GM21526 (cell line): ENCODE data around the gene CEL.
A peak's percentile ranks its signal among the peaks of the same experiment; 100 is the strongest.
"Not testable (repeated sequence)": the region's sequence is repeated elsewhere in the genome, so short reads cannot be mapped to it uniquely, and the experiment has no call there.

ENCODE experiments used
- ATAC-seq: cut with Tn5 transposase; IDR thresholded peaks from one replicate; pipeline ENCODE4 v1.9.1; 2021; ENCODE audit warnings: moderate library complexity; ENCODE audit not compliant: unreplicated experiment, low FRiP score

Gene CEL

DNA sequence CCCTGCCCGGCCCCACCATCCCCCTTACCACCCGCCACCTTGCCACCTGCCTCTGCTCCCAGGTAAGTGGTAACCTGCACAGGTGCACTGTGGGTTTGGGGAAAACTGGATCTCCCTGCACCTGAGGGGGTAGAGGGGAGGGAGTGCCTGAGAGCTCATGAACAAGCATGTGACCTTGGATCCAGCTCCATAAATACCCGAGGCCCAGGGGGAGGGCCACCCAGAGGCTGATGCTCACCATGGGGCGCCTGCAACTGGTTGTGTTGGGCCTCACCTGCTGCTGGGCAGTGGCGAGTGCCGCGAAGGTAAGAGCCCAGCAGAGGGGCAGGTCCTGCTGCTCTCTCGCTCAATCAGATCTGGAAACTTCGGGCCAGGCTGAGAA, at the start of gene CEL:
TSS of gene CEL (plus strand) at position 218 of the 382 bp plus-strand sequence. CDS start at position 240, 22 bp downstream.
- ATAC-seq = not testable (repeated sequence)

DNA sequence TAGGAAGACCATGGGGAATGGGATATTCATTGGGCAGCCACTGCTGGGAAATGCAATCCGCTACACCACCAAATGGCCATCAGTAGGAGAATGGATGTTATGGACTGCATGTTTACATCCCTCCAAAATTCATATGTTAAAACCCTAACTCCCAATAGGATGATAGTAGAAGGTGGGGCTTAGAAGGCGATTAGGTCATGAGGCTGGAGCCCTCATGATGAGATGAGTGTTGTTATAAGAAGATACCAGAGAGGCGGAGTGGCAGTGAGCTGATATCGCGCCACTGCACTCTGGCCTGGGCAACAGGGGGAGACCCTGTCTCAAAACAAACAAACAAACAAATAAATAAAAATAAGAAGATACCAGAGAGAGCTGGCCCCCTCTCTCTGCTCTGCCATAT, 47.1 kb upstream of the CEL start:
- no peak for ATAC-seq

DNA sequence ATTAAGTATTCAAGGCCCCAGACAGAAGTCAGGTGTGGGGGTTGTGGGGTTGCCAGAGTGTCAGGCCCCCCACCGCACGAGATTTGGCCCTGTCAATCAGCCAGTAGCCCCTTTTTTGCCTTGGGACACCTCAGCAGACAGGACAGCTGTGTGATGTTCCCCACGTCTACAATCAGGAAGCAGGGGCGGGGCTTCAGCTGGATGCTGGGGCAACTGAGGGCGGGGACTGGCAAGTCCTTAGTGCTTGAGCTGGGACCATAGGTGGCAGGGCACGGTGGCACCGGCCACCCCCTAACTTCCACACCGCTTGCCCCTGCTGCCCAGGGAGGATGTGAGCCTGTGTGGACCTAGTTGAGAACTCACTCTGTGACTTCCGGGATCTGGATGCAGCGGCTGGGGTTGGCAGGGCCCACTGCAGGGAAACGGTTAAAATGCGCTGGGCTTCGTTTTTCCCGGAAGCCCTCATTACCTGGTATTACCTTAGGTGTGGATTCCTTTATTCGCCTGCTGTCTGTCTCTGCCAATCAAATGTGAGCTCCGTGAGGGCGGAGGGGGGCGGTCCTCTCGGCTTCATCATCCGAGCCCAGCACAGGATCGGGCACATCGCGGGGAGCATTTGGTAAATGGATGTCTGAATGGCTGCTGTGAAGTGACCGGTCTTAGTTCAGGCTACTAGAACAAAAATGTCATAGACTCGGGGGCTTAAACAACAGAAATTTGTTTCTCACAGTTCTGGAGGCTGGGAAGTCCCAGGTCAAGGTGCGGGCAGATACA, 38.5 kb upstream of the CEL start:
- no peak for ATAC-seq

DNA sequence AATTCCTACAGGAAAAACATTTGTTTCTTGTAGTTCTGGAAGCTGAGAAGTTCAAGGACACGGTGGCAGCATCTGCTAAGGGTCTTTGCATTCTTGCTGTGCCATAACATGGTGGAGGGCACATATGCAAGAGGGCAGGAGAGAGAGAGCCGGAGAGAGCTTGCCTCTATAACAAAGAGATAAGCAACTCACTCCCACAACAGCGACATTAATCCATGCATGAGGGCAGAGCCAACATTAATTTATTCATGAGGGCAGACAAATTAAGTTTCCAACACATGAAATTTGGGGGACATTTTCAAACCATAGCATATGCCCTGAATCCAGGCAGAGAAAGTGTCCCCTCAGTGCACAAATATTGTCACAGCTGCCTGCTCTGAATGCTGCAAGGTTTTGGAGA, 35.4 kb upstream of the CEL start:
- no peak for ATAC-seq

DNA sequence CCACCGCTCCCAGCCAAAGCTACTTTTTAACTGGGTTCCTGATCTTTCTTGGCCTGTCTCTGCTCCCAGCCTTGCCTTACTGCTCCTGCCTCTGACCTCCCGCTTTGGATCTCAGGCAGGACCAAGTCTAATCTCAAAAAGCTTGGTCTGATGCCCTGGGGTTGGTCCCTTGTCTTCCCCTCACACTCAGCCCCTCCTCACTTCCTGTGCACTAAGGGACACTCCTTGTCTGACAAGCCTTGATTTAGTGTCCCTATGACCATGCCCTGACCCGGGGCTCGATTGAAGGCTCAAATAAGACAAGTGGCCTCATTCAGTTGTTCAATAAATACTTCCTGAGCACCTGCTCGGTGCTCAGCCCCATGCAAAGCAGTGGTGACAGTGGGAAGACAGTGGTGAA, 34.6 kb upstream of the CEL start:
- ATAC-seq = no peak

DNA sequence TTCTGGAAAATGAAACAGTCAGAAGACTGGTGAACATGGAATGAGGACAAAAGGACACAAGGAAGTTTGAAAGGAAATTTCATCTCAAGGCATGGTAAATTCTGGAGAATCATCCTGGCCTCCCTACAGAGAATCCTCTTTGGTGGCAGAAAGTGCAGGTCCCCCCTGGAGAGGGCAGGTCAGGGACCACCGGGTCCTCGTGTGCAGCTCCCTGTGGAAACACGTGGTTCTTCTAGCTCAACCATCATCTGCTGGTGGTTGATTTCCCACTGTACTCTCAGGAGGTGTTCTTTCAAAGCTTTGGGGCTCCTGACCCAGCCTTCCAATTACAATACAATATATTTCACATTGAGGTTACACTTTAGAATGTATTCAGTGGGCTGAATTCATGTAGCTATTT, 33.6 kb upstream of the CEL start:
- no peak for ATAC-seq

DNA sequence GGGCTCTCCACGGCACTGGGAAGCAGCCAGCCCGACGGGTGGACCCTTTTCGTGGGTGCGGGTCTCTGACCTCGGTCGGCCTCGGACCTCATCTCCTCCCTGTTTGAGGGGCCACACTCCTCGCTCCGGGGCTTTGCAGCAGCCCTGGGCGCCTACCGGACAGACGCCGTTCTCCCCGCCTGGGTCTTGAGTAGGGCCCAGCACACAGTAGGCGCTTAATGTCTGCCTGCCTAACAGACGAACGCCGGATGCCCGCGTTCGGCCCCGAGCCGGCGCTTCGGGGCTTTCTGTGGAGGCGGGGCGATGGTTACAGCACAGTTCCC, 31.8 kb upstream of the CEL start:
- ATAC-seq = peak; percentile 13

DNA sequence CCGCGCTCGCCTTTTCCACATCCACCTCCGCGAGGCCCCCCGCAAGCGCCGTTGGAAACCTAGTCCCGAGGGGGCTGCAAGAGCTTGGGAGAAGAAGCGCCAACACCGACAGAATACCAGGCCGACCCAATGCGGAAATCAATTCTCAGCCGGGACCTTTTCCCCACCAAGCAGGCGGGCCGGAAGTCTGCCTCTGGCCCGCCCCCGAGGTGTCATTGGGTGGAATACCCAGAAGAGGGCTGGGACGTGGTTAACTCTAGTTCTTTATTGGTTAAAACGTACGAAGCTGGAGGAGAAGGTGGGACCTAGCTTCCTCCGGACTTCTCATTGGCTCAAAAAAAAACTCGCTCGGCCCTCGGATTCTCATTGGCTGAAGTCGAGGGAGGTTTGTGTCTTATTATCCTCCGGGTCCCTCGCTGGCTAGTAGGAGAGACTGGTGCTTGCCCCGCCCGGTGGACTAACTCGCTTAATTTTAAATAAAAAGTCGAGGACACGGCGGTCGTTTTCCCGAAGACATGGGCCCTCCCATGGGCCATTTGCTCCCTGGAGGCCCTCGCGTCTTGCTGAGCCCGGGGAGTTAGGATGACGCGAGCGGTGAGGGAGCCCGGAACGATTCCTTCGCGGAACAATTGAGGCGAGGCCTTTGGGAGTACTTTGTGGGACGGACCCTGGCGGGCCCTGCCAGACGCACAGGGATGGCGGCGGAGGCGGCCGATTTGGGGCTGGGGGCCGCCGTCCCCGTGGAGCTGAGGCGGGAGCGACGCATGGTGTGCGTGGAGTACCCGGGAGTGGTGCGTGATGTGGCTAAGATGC, 31.3 kb upstream of the CEL start, which contains the start of gene GTF3C5:
TSS of gene GTF3C5 (plus strand) at position 681 of the 813 bp plus-strand sequence. CDS start at position 696, 15 bp downstream.
- ATAC-seq = peak; percentile 91

DNA sequence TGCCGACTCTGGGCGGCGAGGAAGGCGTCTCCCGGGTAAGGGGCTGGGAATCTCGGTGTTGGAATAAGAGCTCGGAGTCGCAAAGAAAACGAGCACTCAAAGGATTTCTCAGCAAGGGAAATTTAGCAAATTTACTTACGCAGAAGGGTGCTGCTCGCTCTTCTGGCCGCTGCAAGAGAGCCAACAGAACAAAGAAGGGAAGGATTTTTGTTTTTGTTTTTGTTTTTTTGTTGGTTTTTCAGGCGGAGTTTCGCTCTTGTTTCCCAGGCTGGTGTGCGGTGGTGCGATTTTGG, 30.7 kb upstream of the CEL start:
- ATAC-seq = no peak

DNA sequence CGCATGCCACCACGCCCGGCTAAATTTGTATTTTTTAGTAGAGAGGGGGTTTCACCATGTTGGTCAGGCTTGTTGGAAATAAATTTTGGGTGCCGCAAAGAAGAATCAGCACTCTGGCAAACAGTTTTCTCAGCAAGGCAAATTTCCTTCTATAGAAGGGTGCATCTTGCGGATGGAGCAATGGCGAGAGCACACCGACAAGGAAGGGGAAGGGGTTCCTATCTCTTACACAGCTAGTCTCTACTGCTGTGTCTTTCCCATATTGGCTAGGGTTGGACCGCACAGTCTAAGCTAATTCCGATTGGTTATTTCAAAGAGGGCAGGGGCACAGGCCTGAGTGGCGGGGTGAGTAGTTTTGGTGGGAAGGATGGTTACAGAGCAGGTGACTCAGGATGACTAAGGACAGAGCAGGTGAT, 30.3 kb upstream of the CEL start:
- no peak for ATAC-seq

DNA sequence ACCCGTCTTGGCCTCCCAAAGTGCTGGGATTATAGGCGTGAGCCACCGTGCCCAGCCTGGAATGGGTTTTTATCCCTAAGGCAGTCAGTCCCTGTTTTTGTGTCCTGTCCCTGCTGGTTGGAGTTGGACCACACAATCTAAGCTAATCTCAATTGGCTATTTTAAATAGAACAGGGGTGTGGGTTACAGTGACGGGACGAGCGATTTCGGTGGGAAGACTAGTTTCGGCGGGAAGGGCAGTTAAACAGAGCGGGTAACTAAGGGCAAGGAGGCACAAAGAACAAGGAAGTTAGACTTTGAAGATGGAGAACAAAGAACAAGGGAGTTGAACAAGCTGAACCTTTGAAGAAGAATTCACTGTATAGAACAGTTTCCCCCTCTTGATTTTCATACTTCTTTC, 29.6 kb upstream of the CEL start:
- no peak for ATAC-seq

DNA sequence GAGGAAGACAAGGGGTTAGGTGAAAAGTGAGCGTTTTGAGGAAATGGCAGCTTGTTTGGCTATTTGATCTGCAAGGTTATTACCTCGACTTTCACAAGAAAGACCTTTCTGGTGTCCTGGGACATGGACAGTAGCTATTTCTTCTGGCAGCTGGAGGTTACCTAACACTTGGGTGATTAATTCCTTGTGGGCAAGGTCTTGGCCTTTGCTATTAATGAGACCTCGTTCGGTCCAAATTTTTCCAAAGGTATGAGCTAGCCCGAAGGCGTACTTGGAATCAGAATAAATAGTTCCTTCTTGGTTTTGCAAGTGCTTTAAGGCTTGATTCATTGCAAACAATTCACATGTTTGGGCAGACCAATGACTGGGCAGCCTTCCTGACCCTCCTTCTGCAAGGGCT, 26.1 kb upstream of the CEL start:
- no peak for ATAC-seq

DNA sequence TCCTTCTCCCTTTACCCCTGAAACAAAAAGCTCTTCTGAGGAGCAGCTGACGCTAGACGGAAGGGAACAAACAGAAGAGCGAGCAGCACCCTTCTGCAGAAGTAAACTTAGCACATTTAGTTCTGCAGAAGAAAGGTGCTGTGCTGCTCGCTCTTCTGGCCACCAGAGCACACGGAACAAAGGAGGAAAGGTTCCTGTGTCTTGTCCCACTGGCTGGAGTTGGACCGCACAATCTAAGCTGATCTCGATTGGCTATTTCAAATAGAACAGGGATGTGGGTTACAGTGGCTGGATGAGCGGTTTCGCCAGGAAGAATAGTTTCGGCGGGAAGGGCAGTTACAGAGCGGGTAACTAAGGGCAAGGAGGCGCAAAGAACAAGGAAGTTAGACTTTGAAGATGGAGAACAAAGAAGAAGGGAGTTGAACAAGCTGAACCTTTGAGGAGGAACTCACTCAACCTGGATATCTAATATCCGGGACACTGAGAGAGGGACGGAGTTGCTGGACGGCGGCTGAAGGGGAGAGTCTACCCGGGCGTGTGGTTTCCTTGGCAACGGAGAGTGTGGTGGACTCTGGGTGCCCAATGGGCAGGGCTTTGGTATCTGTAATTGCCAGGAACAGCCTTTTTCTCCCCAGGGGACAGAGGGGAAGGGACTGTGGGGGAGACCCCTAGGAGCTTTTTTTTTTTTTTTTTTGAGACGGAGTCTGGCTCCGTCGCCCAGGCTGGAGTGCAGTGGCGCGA, 23.8 kb upstream of the CEL start:
- no peak for ATAC-seq

DNA sequence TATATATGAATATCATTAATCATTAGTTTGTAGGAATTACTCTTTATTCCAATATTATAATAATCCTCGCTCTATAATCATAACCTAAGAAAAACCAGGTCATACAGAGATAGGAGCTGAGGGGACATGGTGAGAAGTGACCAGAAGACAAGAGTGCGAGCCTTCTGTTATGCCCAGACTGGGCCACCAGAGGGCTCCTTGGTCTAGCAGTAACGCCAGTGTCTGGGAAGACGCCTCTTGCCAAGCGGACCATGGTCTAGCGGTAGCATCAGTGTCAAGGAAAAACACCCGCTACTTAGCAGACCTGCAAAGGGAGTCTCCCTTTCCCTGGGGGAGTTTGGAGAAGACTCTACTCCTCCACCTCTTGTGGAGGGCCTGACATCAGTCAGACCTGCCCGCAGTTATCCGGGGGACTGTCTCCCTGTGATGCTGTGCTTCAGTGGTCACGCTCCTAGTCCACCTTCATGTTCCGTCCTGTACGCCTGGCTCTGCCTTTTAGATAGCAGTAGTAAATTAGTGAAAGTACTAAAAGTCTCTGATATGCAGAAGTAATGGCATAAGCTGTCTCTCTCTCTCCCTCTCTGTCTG, 20.8 kb upstream of the CEL start:
- not testable (repeated sequence) for ATAC-seq

DNA sequence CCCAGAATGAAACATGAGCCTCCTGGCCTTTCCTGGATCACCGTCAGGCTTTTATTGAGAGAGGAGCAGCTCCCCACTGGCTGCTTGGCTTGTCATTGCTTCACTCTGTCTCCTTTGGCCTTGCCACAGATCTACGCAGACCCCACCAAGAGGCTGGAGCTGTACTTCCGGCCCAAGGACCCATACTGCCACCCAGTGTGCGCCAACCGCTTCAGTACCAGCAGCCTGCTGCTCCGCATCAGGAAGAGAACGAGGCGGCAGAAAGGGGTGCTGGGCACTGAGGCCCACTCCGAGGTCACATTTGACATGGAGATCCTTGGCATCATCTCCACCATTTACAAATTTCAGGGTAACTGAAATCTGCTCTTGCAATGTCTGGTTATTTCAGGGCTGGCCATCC, 19.8 kb upstream of the CEL start:
- ATAC-seq = no peak

DNA sequence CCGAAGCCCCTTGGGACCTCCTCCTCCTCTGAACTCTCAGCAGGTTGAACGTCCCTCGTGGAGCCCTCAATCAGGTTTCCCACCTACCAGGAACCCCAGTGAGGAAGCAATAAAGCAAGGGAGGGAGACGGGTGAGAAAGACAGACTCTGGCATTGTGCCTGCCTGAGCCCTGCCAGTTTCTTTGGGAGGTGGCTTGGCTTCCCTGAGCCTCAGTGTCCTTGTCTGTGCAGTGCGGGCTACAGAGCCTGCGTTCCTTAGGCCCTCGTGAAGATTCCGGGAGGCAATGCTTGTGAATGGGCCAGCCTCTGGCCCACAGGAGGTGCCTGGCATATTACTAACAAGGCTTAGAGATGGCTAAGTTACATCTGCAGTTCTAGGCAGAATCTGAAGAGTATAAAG, 19.1 kb upstream of the CEL start:
- ATAC-seq = no peak

DNA sequence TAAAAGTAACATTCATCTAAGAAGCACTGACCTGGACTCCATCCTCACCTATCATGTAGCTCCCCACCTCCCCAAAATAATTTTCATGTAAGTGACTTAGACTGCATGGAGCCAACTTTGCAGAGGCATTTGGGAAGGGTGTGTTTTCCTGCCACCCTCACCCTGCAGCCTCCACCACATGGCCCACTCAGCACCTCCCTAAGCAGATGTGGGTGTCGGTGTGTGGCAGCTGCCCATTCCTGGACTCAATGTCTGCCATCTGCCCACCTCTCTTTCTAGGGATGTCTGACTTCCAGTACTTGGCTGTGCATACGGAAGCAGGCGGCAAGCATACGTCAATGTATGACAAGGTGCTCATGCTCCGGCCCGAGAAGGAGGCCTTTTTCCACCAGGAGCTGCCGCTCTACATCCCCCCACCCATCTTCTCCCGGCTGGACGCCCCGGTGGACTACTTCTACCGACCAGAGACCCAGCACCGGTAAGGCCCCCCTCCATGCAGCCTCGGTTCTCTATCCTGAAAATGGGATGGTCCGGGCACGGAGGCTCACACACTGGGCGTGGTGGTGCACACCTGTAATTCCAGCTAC, 18.2 kb upstream of the CEL start:
- ATAC-seq = no peak

DNA sequence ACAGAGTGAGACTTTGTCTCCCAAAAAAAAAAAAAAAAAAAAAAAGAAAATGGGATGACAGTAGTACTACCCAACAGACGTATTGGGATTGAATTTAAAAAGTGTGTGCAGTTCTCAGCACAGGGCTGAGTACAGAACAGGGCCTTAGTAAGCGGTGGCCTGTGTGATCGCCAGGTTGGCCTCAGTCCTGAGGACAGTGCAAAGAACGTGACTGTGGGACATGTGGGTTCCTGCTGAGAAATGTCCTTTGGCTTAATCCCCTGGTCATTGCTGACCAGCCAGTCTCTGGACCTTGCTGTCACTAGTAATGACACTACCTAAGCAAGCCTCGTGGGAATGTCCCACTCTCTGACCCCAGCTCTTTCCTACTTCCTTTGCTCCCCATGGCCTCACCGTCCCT, 17.7 kb upstream of the CEL start:
- no peak for ATAC-seq

DNA sequence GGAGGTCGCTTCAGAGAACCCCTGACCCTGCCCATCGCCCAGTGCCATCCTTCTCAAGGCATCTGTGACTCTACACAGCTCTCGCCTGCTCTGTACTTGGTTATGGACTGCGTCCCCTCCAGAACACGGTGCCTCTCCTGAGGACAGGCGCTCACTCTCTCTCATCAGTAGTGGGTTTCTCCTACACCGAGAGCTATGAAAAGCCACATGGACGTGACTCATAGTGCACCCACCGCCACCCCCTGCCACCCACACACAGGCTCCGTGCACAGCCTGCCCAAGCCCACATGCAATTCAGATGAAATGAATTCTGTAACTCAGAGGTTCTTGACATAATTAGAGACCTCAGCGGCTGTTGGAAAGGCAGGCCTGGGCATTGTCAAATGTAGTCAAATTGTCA, 17.1 kb upstream of the CEL start:
- ATAC-seq = no peak

DNA sequence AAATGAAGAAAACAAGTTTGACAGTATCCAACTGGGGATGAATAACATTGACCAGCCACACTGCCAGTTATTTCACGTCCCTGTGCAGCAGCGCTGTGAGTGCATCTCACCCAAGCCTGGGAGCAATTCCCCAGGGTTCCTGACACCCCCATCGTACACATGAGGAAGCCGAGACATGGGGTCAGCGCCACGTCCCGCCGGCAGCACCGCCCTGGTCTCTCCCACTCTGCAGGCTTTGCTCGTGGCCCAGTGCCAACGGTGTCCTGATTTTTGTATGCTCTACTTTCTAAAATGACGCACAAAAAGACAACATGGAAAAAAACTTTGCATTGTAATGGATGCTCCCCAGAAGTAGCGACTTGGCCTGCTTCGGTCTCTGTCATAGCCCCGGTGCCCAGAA, 16.6 kb upstream of the CEL start:
- no peak for ATAC-seq
